HG03460 (cell line): ENCODE results near the gene ENTREP1.
"Not testable (repeated sequence)": the region's sequence is repeated elsewhere in the genome, so short reads cannot be mapped to it uniquely, and the experiment has no call there.

Experiments used
- ATAC-seq: cut with Tn5 transposase; IDR thresholded peaks from one replicate; pipeline ENCODE4 v1.9.1; 2021; ENCODE audit not compliant: unreplicated experiment

Gene ENTREP1

GRCh38 chr9:69400470-69400869 is 75.5 kb downstream of the ENTREP1 start:
- ATAC-seq, result no peak

GRCh38 chr9:69409936-69410335 is 84.9 kb downstream of the ENTREP1 start:
- not testable (repeated sequence) for ATAC-seq

GRCh38 chr9:69411246-69411645 is 86.2 kb downstream of the ENTREP1 start:
- ATAC-seq, result no peak

DNA sequence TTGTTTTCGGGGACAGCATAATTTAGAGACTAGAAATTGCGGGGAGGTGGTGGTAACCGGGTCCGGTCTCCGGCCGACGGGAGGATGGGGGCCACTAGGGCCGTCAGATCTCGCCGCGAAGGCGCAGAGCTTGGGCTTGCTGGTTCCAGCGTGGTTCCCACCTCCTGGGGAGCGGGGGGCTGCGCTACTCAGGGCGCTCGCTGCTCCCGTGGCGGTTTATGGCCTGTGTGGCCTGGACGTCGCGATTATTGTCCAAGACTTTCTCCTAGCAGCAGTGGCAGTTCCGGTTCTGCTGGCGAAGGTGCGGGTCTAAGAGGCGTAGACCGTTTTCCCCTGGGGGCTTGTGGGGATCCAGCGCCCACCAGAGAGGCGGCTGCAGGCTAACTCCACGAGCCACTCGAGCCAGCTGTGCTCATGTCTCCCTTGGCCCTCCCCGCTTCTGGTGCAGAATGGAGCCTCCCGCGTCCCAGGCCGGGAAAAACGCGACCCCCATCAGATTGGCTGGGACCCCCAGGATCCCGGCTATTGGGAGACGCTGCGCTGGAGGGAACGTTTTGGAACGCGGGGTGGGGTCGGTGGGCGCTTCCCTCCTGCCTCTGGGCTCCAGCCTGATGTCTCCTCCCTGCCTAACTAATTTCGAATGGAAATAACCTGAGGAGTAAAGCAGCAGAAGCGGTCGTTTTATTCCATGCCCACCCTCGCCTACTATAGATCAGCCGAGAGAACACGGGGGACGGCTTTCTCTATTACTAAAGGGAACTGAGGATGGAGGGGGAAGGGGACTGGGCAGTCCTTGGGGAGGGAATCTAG is 87.1 kb downstream of the ENTREP1 start:
- no peak for ATAC-seq

DNA sequence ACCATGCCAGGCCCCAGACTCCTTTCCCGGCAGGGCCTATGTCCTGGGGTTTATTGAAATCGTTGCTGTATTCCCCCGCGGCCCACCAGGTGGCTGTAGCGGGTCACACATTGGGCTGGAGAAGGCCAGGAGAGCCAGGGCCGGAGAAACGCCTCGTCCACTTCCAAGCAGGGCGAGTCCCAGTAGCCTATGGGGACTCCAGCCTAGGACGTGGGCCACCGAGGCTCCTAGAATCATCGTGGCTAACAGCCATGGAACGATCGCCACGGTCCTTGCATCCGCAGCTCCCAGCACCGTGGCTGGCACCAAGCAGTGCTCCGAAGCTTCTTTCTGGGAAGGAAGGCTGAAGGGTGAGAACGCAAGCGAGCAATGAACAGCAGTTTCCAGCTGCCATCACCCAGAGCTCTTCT is 87.7 kb downstream of the ENTREP1 start:
- no peak for ATAC-seq

- no peak for ATAC-seq
Observed at GRCh38 chr9:69420611-69421270, 95.7 kb downstream of the ENTREP1 start.

- no peak for ATAC-seq
Observed at GRCh38 chr9:69421908-69422801, 97.1 kb downstream of the ENTREP1 start.

DNA sequence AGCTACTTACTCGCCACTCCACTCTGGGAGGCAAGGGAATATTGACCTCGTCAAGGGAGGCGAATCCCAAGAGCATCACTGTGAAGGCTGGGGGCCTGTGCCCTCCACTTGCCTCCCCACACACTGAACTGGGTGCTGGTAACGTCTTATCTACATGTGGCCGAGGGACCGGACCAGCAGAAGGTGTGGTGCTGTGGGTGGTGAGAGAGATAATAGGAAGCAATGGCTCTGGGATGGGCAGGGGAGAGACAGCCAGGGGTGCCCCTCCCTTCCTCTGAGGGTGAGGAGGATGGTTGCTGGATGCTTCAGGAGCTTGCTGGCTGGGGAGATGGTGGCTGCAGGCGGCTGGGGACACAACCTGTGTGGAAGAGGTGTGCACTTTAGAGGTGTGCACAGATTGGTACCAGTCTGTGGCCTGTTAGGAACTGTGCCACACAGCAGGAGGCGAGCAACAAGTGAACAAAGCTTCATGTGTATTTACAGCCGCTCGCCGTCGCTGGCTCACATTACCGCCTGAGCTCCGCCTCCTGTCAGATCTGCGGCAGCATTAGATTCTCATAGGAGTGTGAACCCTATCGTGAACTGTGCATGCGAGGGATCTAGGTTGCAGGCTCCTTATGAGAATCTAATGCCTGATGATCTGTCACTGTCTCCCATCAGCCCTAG is 100.3 kb downstream of the ENTREP1 start:
- ATAC-seq, result no peak

- ATAC-seq, result no peak
Observed at GRCh38 chr9:69427286-69427685, 102.3 kb downstream of the ENTREP1 start.

- ATAC-seq, result no peak
Observed at GRCh38 chr9:69428017-69428785, 103.2 kb downstream of the ENTREP1 start.

DNA sequence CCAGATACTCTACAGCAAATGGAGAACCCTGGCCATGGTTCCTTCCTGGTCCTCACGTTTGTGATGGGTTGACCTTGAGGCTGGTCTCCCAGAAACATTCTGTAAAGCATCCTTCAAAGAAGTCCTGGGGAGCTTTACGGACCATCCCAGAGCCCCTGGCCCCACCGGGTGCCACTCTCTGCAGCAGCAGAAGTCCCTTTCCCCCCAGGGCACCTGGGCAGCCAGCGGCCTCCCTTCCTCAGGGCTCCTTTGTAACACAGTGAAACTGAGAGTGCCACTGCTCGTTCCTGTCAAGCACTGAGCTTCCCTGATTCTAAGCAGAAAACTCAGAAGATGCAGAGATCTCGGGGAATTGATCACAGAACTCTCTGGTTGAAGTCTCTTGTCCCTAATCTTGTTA is 104.3 kb downstream of the ENTREP1 start:
- ATAC-seq, result no peak

DNA sequence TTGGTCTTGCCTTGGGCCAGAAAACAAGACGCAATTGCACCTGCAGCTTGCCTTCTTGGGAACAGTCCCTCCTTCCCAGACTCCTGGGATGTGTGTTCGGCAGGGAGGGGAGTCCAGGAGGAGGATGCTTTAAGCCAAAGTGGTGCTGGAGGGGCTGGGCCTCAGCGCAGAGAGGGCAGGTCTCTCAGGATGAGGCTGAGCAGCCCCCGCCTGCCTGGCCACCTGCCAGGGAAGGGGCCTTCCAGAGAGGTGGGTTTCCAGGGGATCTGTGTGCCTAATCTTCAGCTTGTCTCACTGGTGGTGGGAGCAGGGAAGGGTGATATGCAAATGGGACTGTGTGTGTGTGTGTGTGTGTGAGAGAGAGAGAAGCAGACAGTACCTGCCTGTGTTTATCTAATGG is 105.2 kb downstream of the ENTREP1 start:
- ATAC-seq, result no peak

- no peak for ATAC-seq
Observed at GRCh38 chr9:69431203-69431602, 106.2 kb downstream of the ENTREP1 start.

- ATAC-seq, result no peak
Observed at GRCh38 chr9:69431777-69432176, 106.8 kb downstream of the ENTREP1 start.

DNA sequence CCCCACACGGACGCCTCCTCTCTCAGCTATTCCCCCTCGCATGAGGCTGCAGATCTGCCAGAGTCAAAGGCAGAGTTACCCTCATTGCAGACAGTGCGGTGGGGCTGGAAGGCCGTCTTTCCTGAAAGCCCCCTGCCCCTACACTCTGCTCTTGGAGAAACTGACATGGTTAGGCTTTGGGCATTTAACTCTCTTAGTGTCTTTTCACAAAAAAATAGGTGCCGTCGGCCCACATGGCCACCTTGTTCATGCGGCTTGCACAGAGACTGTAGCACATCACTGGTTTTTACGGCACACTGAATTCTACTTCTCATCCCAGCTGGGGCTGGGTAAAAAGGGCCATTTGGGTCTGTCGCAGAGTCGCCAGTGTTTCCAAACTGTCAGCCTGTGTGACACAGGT is 107.6 kb downstream of the ENTREP1 start:
- no peak for ATAC-seq

DNA sequence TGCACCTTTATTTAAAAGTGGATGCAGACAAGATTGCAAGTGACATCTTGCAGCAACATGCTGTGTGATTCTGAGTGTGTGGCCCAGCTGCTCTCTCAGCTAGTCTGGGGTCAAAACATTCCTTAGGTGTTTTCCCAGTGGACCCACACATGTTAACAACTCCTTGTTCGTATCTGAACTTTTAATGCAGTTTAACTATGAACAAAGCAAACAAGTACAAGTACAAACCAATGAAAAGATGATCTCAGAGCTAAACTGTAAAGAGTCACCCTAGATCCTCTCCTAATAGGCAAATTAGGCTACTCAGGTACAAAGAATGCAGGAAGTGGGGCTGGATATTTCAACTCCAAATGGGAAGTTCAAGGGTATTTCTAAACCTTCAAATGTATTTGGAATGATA is 108.4 kb downstream of the ENTREP1 start:
- no peak for ATAC-seq

DNA sequence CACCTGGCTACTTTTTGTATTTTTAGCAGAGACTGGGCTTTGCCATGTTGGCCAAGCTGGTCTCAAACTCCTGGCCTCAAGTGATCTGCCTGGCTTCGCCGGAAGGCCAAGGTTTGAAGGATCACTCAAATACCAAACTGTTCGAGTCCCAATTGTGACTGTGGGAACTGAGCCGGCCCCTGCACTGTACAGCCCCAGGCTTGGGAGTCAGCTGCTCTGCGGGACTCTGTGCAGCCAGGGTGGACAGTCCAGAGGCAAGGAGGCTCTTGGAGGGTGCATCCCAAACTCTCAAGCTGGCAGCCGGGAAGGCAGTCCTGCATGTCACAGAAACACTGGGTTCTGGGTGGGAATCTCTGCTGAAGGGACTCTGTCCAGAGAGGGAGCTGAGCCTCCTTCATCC is 109.0 kb downstream of the ENTREP1 start:
- ATAC-seq, result no peak

- not testable (repeated sequence) for ATAC-seq
Observed at GRCh38 chr9:69439654-69440053, 114.6 kb downstream of the ENTREP1 start.

DNA sequence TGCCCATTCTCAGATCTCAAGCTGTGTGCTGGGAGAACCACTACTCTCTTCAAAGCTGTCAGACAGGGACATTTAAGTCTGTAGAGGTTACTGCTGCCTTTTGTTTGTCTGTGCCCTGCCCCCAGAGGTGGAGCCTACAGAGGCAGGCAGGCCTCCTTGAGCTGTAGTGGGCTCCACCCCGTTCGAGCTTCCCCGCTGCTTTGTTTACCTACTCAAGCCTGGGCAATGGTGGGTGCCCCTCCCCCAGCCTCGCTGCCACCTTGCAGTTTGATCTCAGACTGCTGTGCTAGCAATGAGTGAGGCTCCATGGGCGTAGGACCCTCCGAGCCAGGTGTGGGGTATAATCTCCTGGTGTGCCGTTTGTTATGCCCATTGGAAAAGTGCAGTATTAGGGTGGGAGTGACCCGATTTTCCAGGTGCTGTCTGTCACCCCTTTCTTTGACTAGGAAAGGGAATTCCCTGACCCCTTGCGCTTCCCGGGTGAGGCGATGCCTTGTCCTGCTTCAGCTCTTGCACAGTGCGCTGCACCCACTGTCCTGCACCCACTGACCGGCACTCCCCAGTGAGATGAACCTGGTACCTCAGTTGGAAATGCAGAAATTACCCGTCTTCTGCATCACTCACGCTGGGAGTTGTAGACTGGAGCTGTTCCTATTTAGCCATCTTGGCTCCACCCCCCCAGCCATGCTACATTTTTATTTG is 115.4 kb downstream of the ENTREP1 start:
- ATAC-seq, result not testable (repeated sequence)
